Measurements from ENCODE around the gene PRSS33. TPM values are rescaled to one million over a fixed set of nuclear protein-coding genes. Genes with fewer than 3 reads are reported as not detected.

Gene PRSS33
- not detected in 5 replicates for total RNA-seq (2022; extraction: Qiagen RNA extraction; ENCODE audit: low read depth)

GRCh38 chr16:2787406-2787805 lies at the start of gene PRSS33:
PRSS33 (minus strand) TSS chr16:2787560; CDS start chr16:2786547, 1,013 bp downstream.

GRCh38 chr16:2829501-2830354 lies 42.4 kb upstream of the PRSS33 start, which contains the start of gene ZG16B:
ZG16B (plus strand) TSS chr16:2830303; CDS start chr16:2830442, 139 bp downstream.

GRCh38 chr16:2816751-2817339 lies 29.5 kb upstream of the PRSS33 start, which contains the start of gene PRSS21:
PRSS21 (plus strand) TSS chr16:2817237; CDS start chr16:2817269, 32 bp downstream.

GRCh38 chr16:2777231-2777902 lies 10.0 kb downstream of the PRSS33 start, which contains the start of gene ELOB:
ELOB (minus strand) TSS chr16:2777280; CDS start chr16:2777239, 41 bp downstream.

GRCh38 chr16:2752035-2752849 lies 35.1 kb downstream of the PRSS33 start, which contains the start of gene SRRM2:
SRRM2 (plus strand) TSS chr16:2752638; CDS start chr16:2756365, 3,727 bp downstream.

Other genes with a start within 250 kb of the PRSS33 start
- 16.1 to 23.2 TPM (median 21.5 TPM) in 5 replicates for gene PDPK1, start 249.5 kb downstream of the PRSS33 start, total RNA-seq (2022; extraction: Qiagen RNA extraction; ENCODE audit: low read depth)
- 36.0 to 45.0 TPM (median 43.8 TPM) in 5 replicates for gene KCTD5, start 105.0 kb downstream of the PRSS33 start, total RNA-seq (2022; extraction: Qiagen RNA extraction; ENCODE audit: low read depth)
- 0.71 to 1.9 TPM (median 1.3 TPM) in 5 replicates for gene PRSS27, start 67.3 kb downstream of the PRSS33 start, total RNA-seq (2022; extraction: Qiagen RNA extraction; ENCODE audit: low read depth)
- gene SRRM2, start 34.9 kb downstream of the PRSS33 start, total RNA-seq (2022; extraction: Qiagen RNA extraction; ENCODE audit: low read depth): 305 to 408 TPM (median 384 TPM) in 5 replicates
- gene ELOB, start 10.3 kb downstream of the PRSS33 start, total RNA-seq (2022; extraction: Qiagen RNA extraction; ENCODE audit: low read depth): 488 to 558 TPM (median 510 TPM) in 5 replicates
- not detected in 5 replicates for gene PRSS41, start 10.9 kb upstream of the PRSS33 start, total RNA-seq (2022; extraction: Qiagen RNA extraction; ENCODE audit: low read depth)
- gene PRSS21, start 29.7 kb upstream of the PRSS33 start, total RNA-seq (2022; extraction: Qiagen RNA extraction; ENCODE audit: low read depth): 0.15 TPM in 1 of 5 replicates, not detected in the others
- gene ZG16B, start 42.7 kb upstream of the PRSS33 start, total RNA-seq (2022; extraction: Qiagen RNA extraction; ENCODE audit: low read depth): 0.61 to 1.3 TPM (median 1.00 TPM) in 5 replicates
- 0.39 to 1.4 TPM (median 1.3 TPM) in 5 replicates for gene PRSS22, start 70.6 kb upstream of the PRSS33 start, total RNA-seq (2022; extraction: Qiagen RNA extraction; ENCODE audit: low read depth)
- 46.6 to 54.3 TPM (median 52.3 TPM) in 5 replicates for gene FLYWCH2, start 95.7 kb upstream of the PRSS33 start, total RNA-seq (2022; extraction: Qiagen RNA extraction; ENCODE audit: low read depth)
- gene FLYWCH1, start 124.4 kb upstream of the PRSS33 start, total RNA-seq (2022; extraction: Qiagen RNA extraction; ENCODE audit: low read depth): 19.4 to 31.3 TPM (median 26.1 TPM) in 5 replicates
- gene KREMEN2, start 176.7 kb upstream of the PRSS33 start, total RNA-seq (2022; extraction: Qiagen RNA extraction; ENCODE audit: low read depth): 1.3 to 3.0 TPM (median 2.3 TPM) in 5 replicates
- gene PAQR4, start 181.8 kb upstream of the PRSS33 start, total RNA-seq (2022; extraction: Qiagen RNA extraction; ENCODE audit: low read depth): 32.0 to 45.1 TPM (median 41.2 TPM) in 5 replicates
- gene PKMYT1, start 192.9 kb upstream of the PRSS33 start, total RNA-seq (2022; extraction: Qiagen RNA extraction; ENCODE audit: low read depth): 65.1 to 89.9 TPM (median 84.9 TPM) in 5 replicates
- 0.23 to 0.48 TPM (median 0.29 TPM) in 5 replicates for gene CLDN9, start 225.4 kb upstream of the PRSS33 start, total RNA-seq (2022; extraction: Qiagen RNA extraction; ENCODE audit: low read depth)
- 0.24 to 0.57 TPM (median 0.48 TPM) in 5 replicates for gene CLDN6, start 230.6 kb upstream of the PRSS33 start, total RNA-seq (2022; extraction: Qiagen RNA extraction; ENCODE audit: low read depth)
- gene TNFRSF12A, start 232.8 kb upstream of the PRSS33 start, total RNA-seq (2022; extraction: Qiagen RNA extraction; ENCODE audit: low read depth): 446 to 645 TPM (median 558 TPM) in 5 replicates
- 212 to 248 TPM (median 240 TPM) in 5 replicates for gene HCFC1R1, start 236.4 kb upstream of the PRSS33 start, total RNA-seq (2022; extraction: Qiagen RNA extraction; ENCODE audit: low read depth)
- 25.3 to 35.1 TPM (median 31.9 TPM) in 5 replicates for gene THOC6, start 236.5 kb upstream of the PRSS33 start, total RNA-seq (2022; extraction: Qiagen RNA extraction; ENCODE audit: low read depth)
- not detected in 5 replicates for gene BICDL2, start 249.4 kb upstream of the PRSS33 start, total RNA-seq (2022; extraction: Qiagen RNA extraction; ENCODE audit: low read depth)

All from A549 treated with GW870086 at 1 μM for 4 hours (cell line).